NCI-H1436 (cell line): ENCODE measurements around the gene KIF25.
"Not testable (repeated sequence)": the region's sequence is repeated elsewhere in the genome, so short reads cannot be mapped to it uniquely, and the experiment has no call there.

ENCODE experiments used
- DNase-seq: peaks from one replicate; lab custom pipeline; 2025; lab: John Stamatoyannopoulos, UW

KIF25 gene

GRCh38 chr6:167975458-167975857 is 22.0 kb upstream of the KIF25 start:
- no peak for DNase-seq

GRCh38 chr6:167976116-167976657 is 21.3 kb upstream of the KIF25 start:
- not testable (repeated sequence) for DNase-seq

GRCh38 chr6:167976708-167977107 is 20.8 kb upstream of the KIF25 start:
- DNase-seq: no peak

- DNase-seq: no peak
Measured at GRCh38 chr6:167977717-167978467, 19.6 kb upstream of the KIF25 start.

- DNase-seq: no peak
Measured at GRCh38 chr6:167978607-167979006, 18.9 kb upstream of the KIF25 start.

GRCh38 chr6:167979436-167980139 is 17.9 kb upstream of the KIF25 start:
- DNase-seq: no peak

- DNase-seq: no peak
Measured at GRCh38 chr6:167980911-167981580, 16.4 kb upstream of the KIF25 start.

- DNase-seq: no peak
Measured at GRCh38 chr6:167981916-167982462, 15.5 kb upstream of the KIF25 start.

- no peak for DNase-seq
Measured at GRCh38 chr6:167984144-167984719, 13.2 kb upstream of the KIF25 start.

- no peak for DNase-seq
Measured at GRCh38 chr6:167984876-167985604, 12.4 kb upstream of the KIF25 start.

GRCh38 chr6:167985911-167986595 is 11.4 kb upstream of the KIF25 start:
- DNase-seq: no peak

- DNase-seq: no peak
Measured at GRCh38 chr6:167987396-167988153, 9.9 kb upstream of the KIF25 start.

GRCh38 chr6:167988154-167988495 is 9.3 kb upstream of the KIF25 start:
- DNase-seq: no peak

- no peak for DNase-seq
Measured at GRCh38 chr6:167988945-167989841, 8.3 kb upstream of the KIF25 start.

- no peak for DNase-seq
Measured at GRCh38 chr6:167990016-167990945, 7.2 kb upstream of the KIF25 start.

GRCh38 chr6:167993169-167993568 is 4.3 kb upstream of the KIF25 start:
- DNase-seq: no peak

- DNase-seq: no peak
Measured at GRCh38 chr6:167993831-167994230, 3.6 kb upstream of the KIF25 start.

GRCh38 chr6:167995302-167995701 is 2.2 kb upstream of the KIF25 start:
- DNase-seq: no peak
